Fibroblast of skin of right quadriceps (primary cell): Measurements from ENCODE around the gene APOL2.
"Not testable (repeated sequence)": the region's sequence is repeated elsewhere in the genome, so short reads cannot be mapped to it uniquely, and the experiment has no call there.

ENCODE experiments used
- DNase-seq: peaks from one replicate; pipeline ENCODE4 v3.0.0-alpha.2; 2013

Gene APOL2

GRCh38 chr22:36238373-36239149, 766 bp downstream of the APOL2 start:
- no peak for DNase-seq

GRCh38 chr22:36237462-36238372, 1.6 kb downstream of the APOL2 start:
- DNase-seq: no peak

- no peak for DNase-seq
These were observed 2.7 kb downstream of the APOL2 start for GRCh38 chr22:36236388-36237319.

- DNase-seq: no peak
These were observed 3.7 kb downstream of the APOL2 start for GRCh38 chr22:36235585-36235984.

GRCh38 chr22:36234919-36235318, 4.4 kb downstream of the APOL2 start:
- no peak for DNase-seq

GRCh38 chr22:36234213-36234612, 5.1 kb downstream of the APOL2 start:
- no peak for DNase-seq

- DNase-seq: no peak
These were observed 5.5 kb downstream of the APOL2 start for GRCh38 chr22:36233796-36234195.

GRCh38 chr22:36232715-36233401, 6.5 kb downstream of the APOL2 start:
- no peak for DNase-seq

GRCh38 chr22:36231051-36231450, 8.3 kb downstream of the APOL2 start:
- DNase-seq: not testable (repeated sequence)

GRCh38 chr22:36229649-36230048, 9.7 kb downstream of the APOL2 start:
- DNase-seq: not testable (repeated sequence)

GRCh38 chr22:36228944-36229343, 10.4 kb downstream of the APOL2 start:
- DNase-seq: no peak

GRCh38 chr22:36228369-36228768, 11.0 kb downstream of the APOL2 start:
- not testable (repeated sequence) for DNase-seq

GRCh38 chr22:36227806-36228205, 11.5 kb downstream of the APOL2 start:
- DNase-seq: no peak

GRCh38 chr22:36227396-36227795, 11.9 kb downstream of the APOL2 start:
- DNase-seq: no peak

GRCh38 chr22:36226189-36226588, 13.1 kb downstream of the APOL2 start:
- DNase-seq: no peak

GRCh38 chr22:36225333-36225922, 13.9 kb downstream of the APOL2 start:
- no peak for DNase-seq

- DNase-seq: no peak
These were observed 15.1 kb downstream of the APOL2 start for GRCh38 chr22:36224245-36224644.

GRCh38 chr22:36223504-36223903, 15.8 kb downstream of the APOL2 start:
- no peak for DNase-seq

GRCh38 chr22:36222887-36223450, 16.4 kb downstream of the APOL2 start:
- no peak for DNase-seq

GRCh38 chr22:36221799-36222751, 17.3 kb downstream of the APOL2 start:
- DNase-seq: peak; percentile 26
